ENCODE data around the gene SDS. TPM values are rescaled to one million over a fixed set of nuclear protein-coding genes. Genes with fewer than 3 reads are reported as not detected.

SDS gene
- total and polyA plus RNA-seq, 2 of the 8 experiments (the other 6 are each of a cell fraction or from before 2014, with no cell fraction given): 0.21 TPM; not detected in 1

GRCh38 chr12:113347892-113348291 lies 55.8 kb downstream of the SDS start (continued):
- TF ChIP-seq E2F6 (IDR thresholded peaks at IDR 0.05): no peak
- no peak for TF ChIP-seq CTCF (IDR thresholded peaks at IDR 0.05; ENCODE audit: control extremely low read depth in 1 of 3, insufficient read depth in 1 of 3, low read depth in 1 of 3, low read length in 3 of 3)
- TF ChIP-seq CBX5 (IDR thresholded peaks at IDR 0.05; ENCODE audit: low read depth, low read length): no peak
- TF ChIP-seq BCL11A (IDR thresholded peaks at IDR 0.05; ENCODE audit: low read depth in 2 of 2, low read length in 2 of 2): no peak
- TF ChIP-seq GTF2F1 (IDR thresholded peaks at IDR 0.05; ENCODE audit: borderline replicate concordance, low read depth, low read length): no peak
